ENCODE measurements around the gene HSD11B1. TPM values are rescaled to one million over a fixed set of nuclear protein-coding genes. Genes with fewer than 3 reads are reported as not detected.

The HSD11B1 gene
- total RNA-seq, 1 donor from 2014 or later: 6.0 TPM

GRCh38 chr1:209720826-209721225, 16.2 kb downstream of the HSD11B1 start:
- intact Hi-C loops (cut with DNase I): no loop called here
- DNase-seq (ENCODE audit: low spot score) (no peak), ATAC-seq (peak; percentile 25)

DNA sequence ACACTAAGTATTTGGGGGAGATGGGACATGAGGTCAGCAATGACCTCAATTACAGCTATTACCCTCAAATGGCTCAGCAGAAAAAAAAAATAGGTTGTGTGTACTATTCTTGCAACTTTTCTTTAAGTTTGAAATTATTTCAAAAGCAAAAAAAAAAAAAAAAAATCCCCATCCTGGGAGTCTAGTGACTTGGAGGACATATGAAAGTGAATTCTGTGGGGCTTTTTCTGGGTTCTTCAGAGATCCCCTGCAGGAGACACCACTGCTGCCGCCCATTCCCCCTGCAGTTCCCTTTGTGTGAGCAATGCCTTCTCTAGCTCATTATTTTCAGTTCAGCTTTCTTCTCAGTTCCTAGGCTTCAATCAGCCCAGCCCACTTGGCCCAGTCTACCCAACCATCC, 16.7 kb downstream of the HSD11B1 start:
- intact Hi-C loops (cut with DNase I): no loop called here
- ATAC-seq (no peak), DNase-seq (ENCODE audit: low spot score) (no peak)

GRCh38 chr1:209723265-209723664, 18.6 kb downstream of the HSD11B1 start:
- intact Hi-C loops (cut with DNase I): no loop called here
- ATAC-seq (no peak), DNase-seq (ENCODE audit: low spot score) (no peak)

DNA sequence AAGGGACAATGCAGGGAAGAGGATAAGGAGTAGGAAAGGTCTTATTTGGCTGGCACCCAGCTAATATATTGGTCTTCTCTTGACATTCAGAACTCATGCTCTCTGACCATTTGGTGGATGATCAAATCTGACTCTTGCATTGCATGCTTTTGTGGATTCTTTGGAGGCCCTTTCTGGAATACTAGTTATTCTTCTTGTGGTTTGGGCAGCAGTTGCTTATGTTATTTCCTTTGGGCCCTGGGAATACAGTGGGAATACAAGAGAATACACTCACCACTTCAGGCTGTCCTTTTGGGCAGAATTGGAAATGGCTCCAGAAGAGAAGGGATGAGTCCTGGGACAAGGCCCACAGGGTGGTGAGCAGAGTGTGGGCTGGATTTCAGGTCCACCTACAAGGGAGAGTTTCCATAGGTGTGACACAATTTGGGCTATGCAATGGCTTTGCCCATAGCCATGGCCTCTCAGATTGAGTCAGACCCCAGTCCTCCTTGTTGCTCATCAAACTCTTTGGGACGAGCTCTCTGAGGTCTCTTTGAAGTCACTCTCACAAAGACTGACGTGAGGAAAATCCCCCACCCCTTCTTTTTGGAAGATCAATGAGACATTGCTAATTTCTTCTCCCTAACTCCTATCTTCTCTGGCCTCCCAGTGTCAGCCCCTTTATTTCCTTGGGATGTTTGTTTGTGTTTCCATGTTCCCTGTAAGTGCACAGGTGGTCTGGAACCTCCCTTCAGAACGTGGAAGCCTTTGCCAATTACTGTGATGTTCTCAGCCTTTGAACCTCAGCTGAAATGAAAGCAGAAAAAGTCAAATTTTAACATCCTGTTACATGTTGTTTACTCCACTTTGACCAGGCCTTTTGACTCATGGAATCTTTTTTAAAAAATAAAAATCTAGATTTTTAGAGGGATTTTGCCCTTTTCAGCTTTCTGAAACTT, 19.4 kb downstream of the HSD11B1 start:
- DNase-seq (ENCODE audit: low spot score) (no peak), ATAC-seq (peak; percentile 57)
- intact Hi-C loops (cut with DNase I): no loop called here

- DNase-seq (ENCODE audit: low spot score) (no peak), ATAC-seq (no peak)
- intact Hi-C loops (cut with DNase I): no loop called here
Observed at GRCh38 chr1:209727286-209727685, 22.6 kb downstream of the HSD11B1 start.

DNA sequence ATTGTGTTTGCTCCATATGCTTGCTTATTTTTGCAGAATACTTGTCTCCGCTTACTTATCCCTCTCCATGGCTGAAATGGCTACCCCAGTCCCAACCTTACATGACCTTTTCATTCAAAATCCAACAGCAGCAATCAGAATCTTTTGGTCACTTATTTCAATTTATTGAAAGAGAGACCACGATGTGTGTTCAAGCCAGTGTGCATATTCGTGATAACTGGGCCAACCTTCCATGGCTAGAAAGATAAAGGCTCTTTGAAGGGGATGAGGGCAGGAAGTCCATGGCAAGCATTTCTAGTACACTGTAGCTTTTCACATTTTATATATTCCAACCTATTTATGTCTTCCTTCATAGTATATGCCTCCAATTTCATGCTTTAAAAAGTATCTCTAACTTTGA, 23.1 kb downstream of the HSD11B1 start:
- DNase-seq (ENCODE audit: low spot score): no peak
- intact Hi-C loops (cut with DNase I): no loop called here
- no peak for ATAC-seq

- intact Hi-C loops (cut with DNase I): no loop called here
- DNase-seq (ENCODE audit: low spot score): no peak
- no peak for ATAC-seq
Observed at GRCh38 chr1:209728466-209728865, 23.8 kb downstream of the HSD11B1 start.

- DNase-seq (ENCODE audit: low spot score): no peak
- intact Hi-C loops (cut with DNase I): no loop called here
- ATAC-seq: no peak
Observed at GRCh38 chr1:209729436-209729835, 24.8 kb downstream of the HSD11B1 start.

DNA sequence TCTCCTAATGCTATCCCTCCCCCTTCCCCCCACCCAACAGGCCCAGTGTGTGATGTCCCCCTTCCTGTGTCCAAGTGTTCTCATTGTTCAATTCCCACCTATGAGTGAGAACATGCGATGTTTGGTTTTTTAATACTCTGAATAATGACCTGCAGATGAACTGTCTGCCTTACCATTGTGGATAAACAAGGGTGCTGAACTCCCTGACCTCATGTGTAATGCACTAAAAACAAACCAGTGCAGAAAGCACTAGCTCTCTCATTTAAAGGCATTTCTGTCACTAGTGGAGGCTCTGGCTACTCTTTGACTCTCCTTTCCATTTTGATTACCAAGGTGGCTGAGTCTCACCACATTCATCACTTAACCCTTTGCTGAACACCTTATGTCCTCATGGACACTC, 28.1 kb downstream of the HSD11B1 start:
- peak; percentile 77 for ATAC-seq
- no peak for DNase-seq (ENCODE audit: low spot score)
- intact Hi-C loops (cut with DNase I): no loop called here

- intact Hi-C loops (cut with DNase I): no loop called here
- DNase-seq (ENCODE audit: low spot score) (no peak), ATAC-seq (peak; percentile 97)
Observed at GRCh38 chr1:209733409-209734192, 29.0 kb downstream of the HSD11B1 start.

DNA sequence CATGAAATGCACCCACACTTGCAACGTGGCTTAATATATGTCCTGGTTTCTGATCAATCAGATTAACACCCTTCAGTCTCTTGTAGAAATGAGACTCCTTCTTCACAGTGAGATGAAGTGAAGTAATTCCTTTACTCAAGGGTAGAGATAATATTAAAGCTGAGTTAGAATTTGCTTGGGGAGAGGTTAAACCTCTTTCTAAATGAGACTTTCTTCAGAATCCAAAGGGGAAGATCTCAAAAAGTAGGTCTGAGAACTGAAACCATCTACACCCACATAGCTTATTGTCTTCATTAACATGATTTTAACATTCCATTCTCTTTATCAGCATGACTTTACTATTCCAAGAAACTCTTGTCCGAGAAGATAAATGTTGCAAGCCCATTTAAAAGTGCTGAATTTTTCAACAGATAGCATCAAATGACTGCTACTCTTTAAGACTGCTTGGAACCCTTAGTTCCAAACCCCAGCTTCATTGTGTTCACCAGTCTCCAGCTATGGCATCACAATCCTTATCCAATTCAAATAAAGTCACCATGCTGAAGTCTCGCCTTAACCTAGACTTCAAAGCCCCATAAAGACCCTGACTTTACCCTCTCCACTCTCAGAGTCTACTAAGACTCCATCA, 32.0 kb downstream of the HSD11B1 start:
- no peak for ATAC-seq
- intact Hi-C loops (cut with DNase I): no loop called here
- no peak for DNase-seq (ENCODE audit: low spot score)

DNA sequence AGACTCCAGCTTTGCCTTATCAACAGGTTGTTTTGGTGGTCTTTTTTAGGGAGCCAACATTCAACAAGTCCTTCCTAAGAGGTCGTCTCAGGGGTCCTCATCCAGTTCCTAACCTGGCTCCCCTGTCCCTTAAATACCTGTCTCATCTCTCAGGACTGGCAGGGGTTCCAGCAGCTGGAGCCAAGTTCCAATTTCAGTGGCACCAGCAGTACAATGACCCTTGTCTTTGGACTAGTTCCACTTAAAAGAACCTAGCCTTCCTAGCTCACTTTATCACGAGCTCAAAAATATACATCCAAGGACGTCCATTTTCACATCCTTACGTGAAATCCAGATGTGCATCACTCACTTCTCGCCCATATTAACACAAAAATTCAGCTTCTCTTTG, 32.5 kb downstream of the HSD11B1 start:
- DNase-seq (ENCODE audit: low spot score) (no peak), ATAC-seq (no peak)
- intact Hi-C loops (cut with DNase I): no loop called here

- intact Hi-C loops (cut with DNase I): no loop called here
- DNase-seq (ENCODE audit: low spot score) (no peak), ATAC-seq (no peak)
Observed at GRCh38 chr1:209738270-209738669, 33.6 kb downstream of the HSD11B1 start.

- DNase-seq (ENCODE audit: low spot score) (no peak), ATAC-seq (no peak)
- intact Hi-C loops (cut with DNase I): no loop called here
Observed at GRCh38 chr1:209741193-209741592, 36.5 kb downstream of the HSD11B1 start.

DNA sequence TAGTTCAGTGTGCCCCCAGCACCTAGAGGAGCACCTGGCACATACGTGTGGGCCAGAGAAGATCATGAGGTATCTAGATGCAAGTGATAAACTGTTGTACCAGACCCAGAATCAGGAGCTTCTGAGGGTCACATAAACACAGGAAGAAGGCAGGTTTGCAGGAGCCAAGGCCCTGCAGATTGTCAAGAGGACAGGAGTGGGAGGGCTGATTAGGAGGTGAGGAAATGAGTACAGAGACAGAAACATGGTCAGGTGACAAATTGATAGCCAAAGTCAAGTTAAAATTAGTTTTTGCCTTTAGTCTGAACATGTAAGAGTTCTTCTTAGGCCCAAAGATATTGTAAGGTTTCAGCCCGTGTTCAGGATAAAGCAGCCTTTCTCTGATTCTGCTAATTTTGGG, 37.2 kb downstream of the HSD11B1 start:
- DNase-seq (ENCODE audit: low spot score): no peak
- ATAC-seq: no peak
- intact Hi-C loops (cut with DNase I): no loop called here

DNA sequence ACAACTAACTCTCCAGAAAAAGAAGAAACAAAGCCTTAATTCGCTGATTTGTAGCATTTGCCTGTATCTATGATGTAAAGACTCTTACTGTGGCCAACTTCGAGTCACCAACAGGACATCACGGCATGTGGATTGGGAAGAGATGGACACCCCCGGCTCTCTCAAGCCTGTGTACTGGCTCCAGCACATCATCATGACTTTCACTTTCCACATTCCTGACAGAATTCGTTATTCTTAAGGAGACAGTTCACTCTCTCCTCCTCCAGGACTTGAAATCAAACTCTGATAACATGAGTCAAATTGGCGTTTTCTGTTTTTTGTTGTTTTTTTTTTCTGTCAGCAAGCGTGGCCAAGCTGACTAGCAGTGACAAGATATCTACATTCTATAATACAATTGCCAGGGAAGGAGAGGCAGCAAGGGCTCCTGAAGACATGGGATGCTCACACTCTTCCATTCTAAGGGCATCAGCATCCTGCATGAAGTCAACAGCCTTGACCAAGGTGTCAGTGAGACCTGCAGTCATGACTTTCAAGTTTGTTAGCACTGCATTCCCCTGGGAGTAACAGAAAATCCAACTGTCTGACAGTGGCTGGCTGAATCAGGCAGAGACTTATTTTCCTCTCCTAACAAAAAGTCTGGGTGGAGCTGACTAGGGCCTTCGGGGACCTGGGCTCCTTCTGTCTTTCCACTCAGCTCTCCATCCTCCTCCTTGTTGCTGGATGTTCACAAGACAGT, 37.9 kb downstream of the HSD11B1 start:
- DNase-seq (ENCODE audit: low spot score) (no peak), ATAC-seq (peak; percentile 78)
- intact Hi-C loops (cut with DNase I): no loop called here

- DNase-seq (ENCODE audit: low spot score) (peak; percentile 80), ATAC-seq (peak; percentile 82)
- intact Hi-C loops (cut with DNase I): no loop called here
Observed at GRCh38 chr1:209743145-209743482, 38.5 kb downstream of the HSD11B1 start.

- intact Hi-C loops (cut with DNase I): no loop called here
- no peak for DNase-seq (ENCODE audit: low spot score)
Observed at GRCh38 chr1:209746451-209747165, 42.0 kb downstream of the HSD11B1 start.

More at GRCh38 chr1:209746451-209747165, 42.0 kb downstream of the HSD11B1 start:
- no peak for ATAC-seq
